GF-D8 (cell line): ENCODE results near the gene PAPOLB.
"Not testable (repeated sequence)": the region's sequence is repeated elsewhere in the genome, so short reads cannot be mapped to it uniquely, and the experiment has no call there.

ENCODE experiments used
- DNase-seq: peaks from one replicate; lab custom pipeline; 2025; lab: John Stamatoyannopoulos, UW

Gene PAPOLB

GRCh38 chr7:4861673-4862072 lies at the start of gene PAPOLB:
TSS of gene PAPOLB (minus strand) at chr7:4862030. CDS start at chr7:4861810, 220 bp downstream.
- no peak for DNase-seq

GRCh38 chr7:4911111-4911828 lies 49.4 kb upstream of the PAPOLB start:
- no peak for DNase-seq

- no peak for DNase-seq
Measured at GRCh38 chr7:4906682-4907081, 44.9 kb upstream of the PAPOLB start.

GRCh38 chr7:4905171-4905570 lies 43.3 kb upstream of the PAPOLB start:
- no peak for DNase-seq

- DNase-seq: no peak
Measured at GRCh38 chr7:4904346-4904745, 42.5 kb upstream of the PAPOLB start.

- no peak for DNase-seq
Measured at GRCh38 chr7:4895766-4896165, 33.9 kb upstream of the PAPOLB start.

- no peak for DNase-seq
Measured at GRCh38 chr7:4894482-4894881, 32.7 kb upstream of the PAPOLB start.

GRCh38 chr7:4893929-4894475 lies 32.2 kb upstream of the PAPOLB start:
- no peak for DNase-seq

- not testable (repeated sequence) for DNase-seq
Measured at GRCh38 chr7:4893188-4893587, 31.4 kb upstream of the PAPOLB start.

GRCh38 chr7:4891522-4891921 lies 29.7 kb upstream of the PAPOLB start:
- not testable (repeated sequence) for DNase-seq

GRCh38 chr7:4889682-4890081 lies 27.9 kb upstream of the PAPOLB start:
- no peak for DNase-seq

- no peak for DNase-seq
Measured at GRCh38 chr7:4888161-4888560, 26.3 kb upstream of the PAPOLB start.

- no peak for DNase-seq
Measured at GRCh38 chr7:4886671-4887070, 24.8 kb upstream of the PAPOLB start.

GRCh38 chr7:4885317-4885807 lies 23.5 kb upstream of the PAPOLB start:
- no peak for DNase-seq

- no peak for DNase-seq
Measured at GRCh38 chr7:4884164-4884563, 22.3 kb upstream of the PAPOLB start.

- DNase-seq: peak; percentile 32
Measured at GRCh38 chr7:4883372-4884144, 21.7 kb upstream of the PAPOLB start, which contains the start of gene RADIL. TSS of gene RADIL (minus strand) at chr7:4883716. CDS start at chr7:4878139, 5,577 bp downstream.

GRCh38 chr7:4883033-4883371 lies 21.2 kb upstream of the PAPOLB start:
- DNase-seq: no peak

- no peak for DNase-seq
Measured at GRCh38 chr7:4882169-4883032, 20.6 kb upstream of the PAPOLB start.

GRCh38 chr7:4880218-4880617 lies 18.4 kb upstream of the PAPOLB start:
- no peak for DNase-seq

- DNase-seq: no peak
Measured at GRCh38 chr7:4879396-4880081, 17.7 kb upstream of the PAPOLB start.
